ENCODE measurements around the gene PCSK4. TPM values are rescaled to one million over a fixed set of nuclear protein-coding genes. Genes with fewer than 3 reads are reported as not detected.
A peak's percentile ranks its signal among the peaks of the same experiment; 100 is the strongest.
"Not testable (repeated sequence)": the region's sequence is repeated elsewhere in the genome, so short reads cannot be mapped to it uniquely, and the experiment has no call there.

Gene PCSK4
- polyA plus RNA-seq, 1 of the 3 experiments (the other 2 are of a cell fraction), result 6.6 TPM

DNA sequence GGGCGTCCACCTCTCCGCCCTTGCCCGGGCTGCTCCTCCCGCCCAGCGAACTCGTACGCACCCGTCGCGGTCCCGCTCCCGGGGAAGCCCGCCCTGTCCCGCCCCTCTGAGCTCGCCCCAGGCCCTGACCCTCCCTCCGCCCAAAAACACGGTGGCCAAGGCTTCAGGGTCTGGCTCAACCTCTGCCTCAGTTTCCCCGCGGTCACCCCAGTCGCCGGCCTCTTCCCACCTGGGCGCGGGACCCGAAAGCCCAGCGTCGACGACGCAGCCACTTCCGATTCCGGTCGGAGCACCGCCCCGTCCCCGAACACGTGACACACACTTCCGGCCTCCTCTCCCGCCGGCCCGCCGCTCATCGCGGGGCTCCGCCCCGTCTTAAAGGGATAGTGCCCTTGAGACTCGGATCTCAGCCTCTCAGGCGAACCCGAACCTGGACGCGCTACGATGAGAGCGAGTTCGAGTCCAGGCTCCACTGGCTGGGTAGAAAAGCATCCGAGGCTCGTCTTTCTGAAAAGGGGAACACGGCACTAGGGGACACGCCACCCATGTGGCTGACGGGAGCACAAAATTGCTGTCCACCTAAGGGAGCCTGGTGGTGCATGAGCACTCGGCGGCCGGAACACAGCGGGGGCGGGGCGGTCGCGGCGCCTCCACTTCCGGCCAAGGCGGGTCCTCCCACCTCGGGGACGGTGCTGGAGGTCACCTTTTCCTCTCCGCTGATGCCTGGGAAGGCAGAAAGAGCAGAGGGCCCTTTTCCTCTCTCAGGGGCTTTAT lies 11.0 kb downstream of the PCSK4 start, which contains the start of gene C19orf25 (continued):
- no peak for TF ChIP-seq CHD2 (IDR thresholded peaks at IDR 0.05; ENCODE audit: low read length, partially characterized antibody)
- TF ChIP-seq FOXJ3 (CRISPR knock-in tag; IDR thresholded peaks at IDR 0.05), result no peak
- TF ChIP-seq TEAD4 (IDR thresholded peaks at IDR 0.05; ENCODE audit: borderline replicate concordance, insufficient read depth), result no peak
- TF ChIP-seq MXI1 (IDR thresholded peaks at IDR 0.05; ENCODE audit: low read depth, low read length), result 0 out of 2 replicates have a peak, but pooled peaks have one; percentile 35
- TF ChIP-seq, protein P1, sequence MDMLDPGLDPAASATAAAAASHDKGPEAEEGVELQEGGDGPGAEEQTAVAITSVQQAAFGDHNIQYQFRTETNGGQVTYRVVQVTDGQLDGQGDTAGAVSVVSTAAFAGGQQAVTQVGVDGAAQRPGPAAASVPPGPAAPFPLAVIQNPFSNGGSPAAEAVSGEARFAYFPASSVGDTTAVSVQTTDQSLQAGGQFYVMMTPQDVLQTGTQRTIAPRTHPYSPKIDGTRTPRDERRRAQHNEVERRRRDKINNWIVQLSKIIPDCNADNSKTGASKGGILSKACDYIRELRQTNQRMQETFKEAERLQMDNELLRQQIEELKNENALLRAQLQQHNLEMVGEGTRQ (IDR thresholded peaks at IDR 0.05; ENCODE audit: borderline replicate concordance, low read depth, low read length), result peak; percentile 62; the same call in 1 of the 2 replicates
- TF ChIP-seq, protein P2, sequence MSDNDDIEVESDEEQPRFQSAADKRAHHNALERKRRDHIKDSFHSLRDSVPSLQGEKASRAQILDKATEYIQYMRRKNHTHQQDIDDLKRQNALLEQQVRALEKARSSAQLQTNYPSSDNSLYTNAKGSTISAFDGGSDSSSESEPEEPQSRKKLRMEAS (IDR thresholded peaks at IDR 0.05; ENCODE audit: low read depth), result peak; percentile 92
- TF ChIP-seq TAF1 (IDR thresholded peaks at IDR 0.05; ENCODE audit: borderline replicate concordance, low read depth, low read length), result peak; percentile 47; the same call in 1 of the 2 replicates
- TF ChIP-seq MEF2A (IDR thresholded peaks at IDR 0.05; ENCODE audit: borderline replicate concordance, low read depth), result no peak
- peak; percentile 61 for TF ChIP-seq POLR2AphosphoS5 (IDR thresholded peaks at IDR 0.05; ENCODE audit: low read depth, low read length)
- peak; percentile 50; the same call in 1 of the 2 replicates for TF ChIP-seq SIN3A (IDR thresholded peaks at IDR 0.05; ENCODE audit: borderline replicate concordance, low read depth, low read length)

DNA sequence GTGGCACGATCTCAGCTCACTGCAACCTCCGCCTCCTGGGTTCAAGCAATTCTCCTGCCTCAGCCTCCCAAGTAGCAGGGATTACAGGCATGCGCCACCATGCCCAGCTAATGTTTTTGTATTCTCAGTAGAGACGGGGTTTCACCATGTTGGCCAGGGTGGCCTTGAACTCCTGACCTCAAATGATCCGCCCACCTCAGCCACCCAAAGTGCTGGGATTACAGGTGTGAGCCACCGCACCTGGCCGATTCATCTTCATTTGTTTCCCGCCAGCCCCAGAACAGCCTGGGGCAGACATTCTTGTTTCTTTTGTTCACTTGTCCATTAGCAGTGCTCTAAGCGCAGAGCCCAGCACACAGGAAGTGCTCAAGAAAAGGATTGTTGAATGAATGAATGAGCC lies 13.1 kb downstream of the PCSK4 start:
- H3K27me3 ChIP-seq (ENCODE audit: insufficient read depth); H3K9me2 ChIP-seq; H3F3A ChIP-seq (replicated peaks; ENCODE audit: insufficient read depth); H3K27ac ChIP-seq (ENCODE audit: low read depth in 2 of 2, low read length in 1 of 2); H3K4me2 ChIP-seq; H3K9me3 ChIP-seq; H3K4me3 ChIP-seq (ENCODE audit: low read depth in 2 of 2, low read length in 1 of 2); H2AFZ ChIP-seq (ENCODE audit: low read depth); DNase-seq; H3K9ac ChIP-seq: not testable (repeated sequence)
- Histone ChIP-seq H3K36me3 (replicated peaks in 1 of 2; ENCODE audit: control insufficient read depth in 1 of 2, insufficient read depth in 2 of 2, low read length in 1 of 2) (peaks cover 7 to 12% of the 10 kb centered on the region in 2 experiments), H3K79me2 (ENCODE audit: insufficient read depth) (peaks cover 47% of the 10 kb centered on the region), H4K20me1 (ENCODE audit: insufficient read depth) (peaks cover 36% of the 10 kb centered on the region), H3K4me1 (ENCODE audit: control insufficient read depth in 1 of 2, insufficient read depth in 2 of 2, low read depth in 1 of 2, low read length in 1 of 2) (peaks cover 3 to 16% of the 10 kb centered on the region in 2 experiments; a peak in 1 of 4 replicates)
- POLR2A ChIA-PET, result interaction anchor here (0.6 kb wide), 1 partner anchor 14 kb away, joined by 3 read pairs; no protein-coding TSS in a partner anchor
- CTCF ChIA-PET, result interaction anchor here (1.2 kb wide), 1 partner anchor 32 kb away, joined by 6 read pairs; no protein-coding TSS in a partner anchor
- 97% methylated on average over 9 of the region's 9 CpGs for WGBS (ENCODE audit: low lambda C conversion rate)

DNA sequence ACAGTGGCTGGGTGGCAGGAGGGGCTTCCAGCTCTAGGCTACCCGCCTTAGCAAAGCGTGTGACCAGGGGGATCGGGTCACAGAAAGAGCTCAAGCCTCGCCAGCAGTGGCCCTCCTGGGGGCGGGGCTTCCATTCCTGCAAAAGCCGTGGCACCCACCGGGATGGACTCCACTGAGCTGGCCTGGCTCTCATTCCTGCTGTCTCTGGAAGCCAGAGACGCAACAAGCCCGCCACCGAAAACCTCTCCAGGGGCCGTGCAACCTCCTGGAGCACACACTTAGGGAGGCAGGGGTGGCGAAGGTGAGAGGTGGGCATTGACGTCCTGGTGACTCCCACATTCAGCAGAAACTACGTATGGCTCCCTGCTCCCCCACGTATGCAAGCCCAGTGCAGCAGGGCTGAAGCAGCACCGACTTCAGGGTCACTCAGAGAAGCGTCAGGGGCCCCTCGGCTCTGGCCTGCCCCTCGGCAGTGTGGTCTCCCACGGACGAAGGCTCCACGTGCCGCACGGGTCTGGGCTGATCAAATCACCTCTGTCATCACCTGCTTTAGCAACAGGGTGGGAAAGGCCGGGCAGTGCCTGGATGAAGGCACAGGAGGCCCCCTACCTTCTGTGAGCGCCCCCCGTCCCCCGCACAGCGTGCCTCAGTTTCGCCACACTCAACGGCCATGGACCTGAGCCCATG lies 14.3 kb downstream of the PCSK4 start:
- no peak overlapping the region for H3K9ac ChIP-seq
- POLR2A ChIA-PET, result no interaction called here
- TF ChIP-seq RXRA (IDR thresholded peaks at IDR 0.05; ENCODE audit: borderline replicate concordance, low read depth) (no peak), NRF1 (IDR thresholded peaks at IDR 0.05; ENCODE audit: low read depth, low read length) (no peak), YY1 (IDR thresholded peaks at IDR 0.05; ENCODE audit: low read depth) (no peak), EZH2phosphoT487 (IDR thresholded peaks at IDR 0.05; ENCODE audit: borderline replicate concordance, low read depth) (no peak), TEAD4 (IDR thresholded peaks at IDR 0.05; ENCODE audit: borderline replicate concordance, insufficient read depth) (no peak), RFX5 (IDR thresholded peaks at IDR 0.05; ENCODE audit: low read length) (no peak), SMC3 (IDR thresholded peaks at IDR 0.05; ENCODE audit: low read depth, low read length) (no peak)
- TF ChIP-seq, protein P3, sequence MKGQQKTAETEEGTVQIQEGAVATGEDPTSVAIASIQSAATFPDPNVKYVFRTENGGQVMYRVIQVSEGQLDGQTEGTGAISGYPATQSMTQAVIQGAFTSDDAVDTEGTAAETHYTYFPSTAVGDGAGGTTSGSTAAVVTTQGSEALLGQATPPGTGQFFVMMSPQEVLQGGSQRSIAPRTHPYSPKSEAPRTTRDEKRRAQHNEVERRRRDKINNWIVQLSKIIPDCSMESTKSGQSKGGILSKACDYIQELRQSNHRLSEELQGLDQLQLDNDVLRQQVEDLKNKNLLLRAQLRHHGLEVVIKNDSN (IDR thresholded peaks at IDR 0.05; ENCODE audit: borderline replicate concordance, low read depth), result no peak
- TF ChIP-seq, protein P4, sequence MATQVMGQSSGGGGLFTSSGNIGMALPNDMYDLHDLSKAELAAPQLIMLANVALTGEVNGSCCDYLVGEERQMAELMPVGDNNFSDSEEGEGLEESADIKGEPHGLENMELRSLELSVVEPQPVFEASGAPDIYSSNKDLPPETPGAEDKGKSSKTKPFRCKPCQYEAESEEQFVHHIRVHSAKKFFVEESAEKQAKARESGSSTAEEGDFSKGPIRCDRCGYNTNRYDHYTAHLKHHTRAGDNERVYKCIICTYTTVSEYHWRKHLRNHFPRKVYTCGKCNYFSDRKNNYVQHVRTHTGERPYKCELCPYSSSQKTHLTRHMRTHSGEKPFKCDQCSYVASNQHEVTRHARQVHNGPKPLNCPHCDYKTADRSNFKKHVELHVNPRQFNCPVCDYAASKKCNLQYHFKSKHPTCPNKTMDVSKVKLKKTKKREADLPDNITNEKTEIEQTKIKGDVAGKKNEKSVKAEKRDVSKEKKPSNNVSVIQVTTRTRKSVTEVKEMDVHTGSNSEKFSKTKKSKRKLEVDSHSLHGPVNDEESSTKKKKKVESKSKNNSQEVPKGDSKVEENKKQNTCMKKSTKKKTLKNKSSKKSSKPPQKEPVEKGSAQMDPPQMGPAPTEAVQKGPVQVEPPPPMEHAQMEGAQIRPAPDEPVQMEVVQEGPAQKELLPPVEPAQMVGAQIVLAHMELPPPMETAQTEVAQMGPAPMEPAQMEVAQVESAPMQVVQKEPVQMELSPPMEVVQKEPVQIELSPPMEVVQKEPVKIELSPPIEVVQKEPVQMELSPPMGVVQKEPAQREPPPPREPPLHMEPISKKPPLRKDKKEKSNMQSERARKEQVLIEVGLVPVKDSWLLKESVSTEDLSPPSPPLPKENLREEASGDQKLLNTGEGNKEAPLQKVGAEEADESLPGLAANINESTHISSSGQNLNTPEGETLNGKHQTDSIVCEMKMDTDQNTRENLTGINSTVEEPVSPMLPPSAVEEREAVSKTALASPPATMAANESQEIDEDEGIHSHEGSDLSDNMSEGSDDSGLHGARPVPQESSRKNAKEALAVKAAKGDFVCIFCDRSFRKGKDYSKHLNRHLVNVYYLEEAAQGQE (IDR thresholded peaks at IDR 0.05; ENCODE audit: low read depth, low read length), result no peak

More for the DNA sequence above, 14.3 kb downstream of the PCSK4 start:
- Histone ChIP-seq H4K20me1 (ENCODE audit: insufficient read depth) (peaks cover 36% of the 10 kb centered on the region), H3K9me3 (no peaks in the 10 kb centered on the region), H3K36me3 (replicated peaks in 1 of 2; ENCODE audit: control insufficient read depth in 1 of 2, insufficient read depth in 2 of 2, low read length in 1 of 2) (peaks cover 7 to 17% of the 10 kb centered on the region in 2 experiments), H3K4me3 (ENCODE audit: low read depth in 2 of 2, low read length in 1 of 2) (no peak overlapping the region), H2AFZ (ENCODE audit: low read depth) (no peak overlapping the region), H3K27me3 (ENCODE audit: insufficient read depth) (no peaks in the 10 kb centered on the region), H3K4me1 (ENCODE audit: control insufficient read depth in 1 of 2, insufficient read depth in 2 of 2, low read depth in 1 of 2, low read length in 1 of 2) (peaks cover 3 to 16% of the 10 kb centered on the region in 2 experiments; a peak in 1 of 4 replicates), H3F3A (replicated peaks; ENCODE audit: insufficient read depth) (peaks cover 4% of the 10 kb centered on the region), H3K9me2 (no peaks in the 10 kb centered on the region), H3K27ac (ENCODE audit: low read depth in 2 of 2, low read length in 1 of 2) (no peak overlapping the region), H3K79me2 (ENCODE audit: insufficient read depth) (peaks cover 51% of the 10 kb centered on the region), H3K4me2 (no peak overlapping the region)
- WGBS (ENCODE audit: low lambda C conversion rate), result 99% methylated on average over 14 of the region's 31 CpGs
- CTCF ChIA-PET, result no interaction called here
- no peak for DNase-seq

Data from SK-N-SH (cell line).